Ecto neural progenitor cell (in vitro differentiated cells): ENCODE data around the gene NELFCD.
"Not testable (repeated sequence)": the region's sequence is repeated elsewhere in the genome, so short reads cannot be mapped to it uniquely, and the experiment has no call there.

Source experiments
- DNase-seq: peaks from one replicate; pipeline ENCODE4 v3.0.0-alpha.2; 2018; ENCODE audit warnings: low spot score

The NELFCD gene

GRCh38 chr20:59010321-59010994, 29.4 kb downstream of the NELFCD start:
- no peak for DNase-seq

- DNase-seq, result no peak
These were observed 30.2 kb downstream of the NELFCD start for GRCh38 chr20:59010995-59011873.

- not testable (repeated sequence) for DNase-seq
These were observed 30.8 kb downstream of the NELFCD start for GRCh38 chr20:59011874-59012157.

- no peak for DNase-seq
These were observed 32.2 kb downstream of the NELFCD start for GRCh38 chr20:59013031-59013951.

- no peak for DNase-seq
These were observed 33.0 kb downstream of the NELFCD start for GRCh38 chr20:59013959-59014608.

- no peak for DNase-seq
These were observed 33.8 kb downstream of the NELFCD start for GRCh38 chr20:59014680-59015389.

- DNase-seq, result no peak
These were observed 34.4 kb downstream of the NELFCD start for GRCh38 chr20:59015411-59015810.

GRCh38 chr20:59015812-59016711, 35.0 kb downstream of the NELFCD start:
- DNase-seq, result no peak

GRCh38 chr20:59016795-59017492, 35.9 kb downstream of the NELFCD start:
- no peak for DNase-seq

GRCh38 chr20:59017493-59018231, 36.6 kb downstream of the NELFCD start:
- no peak for DNase-seq

- DNase-seq, result no peak
These were observed 37.8 kb downstream of the NELFCD start for GRCh38 chr20:59018817-59019216.

GRCh38 chr20:59019217-59019616, 38.2 kb downstream of the NELFCD start, which contains the start of gene TUBB1:
TSS of gene TUBB1 (plus strand) at chr20:59019429. CDS start at chr20:59019523, 94 bp downstream.
- DNase-seq, result no peak

- DNase-seq, result no peak
These were observed 40.0 kb downstream of the NELFCD start for GRCh38 chr20:59020938-59021551.

GRCh38 chr20:59022754-59023153, 41.7 kb downstream of the NELFCD start:
- no peak for DNase-seq

GRCh38 chr20:59023616-59024015, 42.6 kb downstream of the NELFCD start:
- DNase-seq, result no peak

GRCh38 chr20:59024111-59024530, 43.1 kb downstream of the NELFCD start:
- no peak for DNase-seq

- no peak for DNase-seq
These were observed 44.0 kb downstream of the NELFCD start for GRCh38 chr20:59025086-59025485.

GRCh38 chr20:59025511-59025910, 44.5 kb downstream of the NELFCD start:
- DNase-seq, result no peak
